Measurements from ENCODE around the gene PALLD. TPM values are rescaled to one million over a fixed set of nuclear protein-coding genes. Genes with fewer than 3 reads are reported as not detected.

The PALLD gene
- total and polyA plus RNA-seq, 2 of the 8 experiments (the other 6 are each of a cell fraction or from before 2014, with no cell fraction given) = 10.5 to 25.0 TPM

DNA sequence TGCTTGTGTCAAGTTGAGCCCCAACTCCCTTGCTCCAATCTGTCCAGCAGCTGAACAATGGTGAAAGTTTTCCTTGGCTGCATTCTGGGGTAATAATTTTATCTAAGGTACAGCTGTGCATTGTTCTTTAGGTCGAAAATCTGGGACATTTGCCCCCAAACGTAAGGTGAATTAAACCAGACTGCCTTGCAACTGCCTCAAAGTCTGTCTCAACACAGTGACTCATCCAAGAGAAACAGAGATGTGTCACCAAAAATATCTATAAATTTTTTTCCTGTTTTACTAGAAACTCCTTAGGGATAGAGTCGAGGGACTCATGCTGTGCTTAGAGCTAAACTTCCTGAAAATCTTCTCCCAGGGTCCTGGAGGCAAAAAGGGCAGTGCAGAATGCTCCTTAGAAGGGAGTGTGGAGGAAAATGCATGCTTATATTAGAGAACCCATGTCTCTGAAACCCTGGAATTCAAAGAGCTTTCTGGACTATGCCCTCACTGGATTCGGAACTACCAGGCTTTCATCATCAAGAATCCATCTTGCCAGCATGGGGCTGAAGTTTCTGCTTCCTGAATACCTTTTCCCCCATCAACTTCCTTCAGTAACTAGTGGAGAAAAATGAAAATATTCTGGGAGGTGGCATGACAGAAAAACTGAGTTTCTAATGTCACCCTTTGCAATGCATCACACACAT, 115.7 kb downstream of the PALLD start (continued):
- TF ChIP-seq POLR2AphosphoS5 (IDR thresholded peaks at IDR 0.05; ENCODE audit: low read depth, low read length) (no peak), SIN3A (conservative IDR thresholded peaks at IDR 0.05 in 1 of 2, IDR thresholded peaks at IDR 0.05 in 1 of 2; ENCODE audit: low read depth in 1 of 2, low read length in 2 of 2) (no peak)

Data from H1 (cell line).